Right lung (tissue), 10 donors: ENCODE data around the gene CTNND2. TPM values are rescaled to one million over a fixed set of nuclear protein-coding genes. Genes with fewer than 3 reads are reported as not detected.
A peak's percentile ranks its signal among the peaks of the same experiment; 100 is the strongest.

Experiments
- DNase-seq, 2 donors: peaks; one replicate each; pipeline ENCODE4 v3.0.0-alpha.2; 2013
- long read RNA-seq, 8 donors: transcript quantifications; one replicate each; lab custom pipeline, GENCODE V29; 2026
- polyA plus RNA-seq, 5 donors: library from polyadenylated mRNA; unstranded; fragments of 120-200 nt; gene quantifications; one replicate each; pipeline versions ENCODE4 v1.2.1 to v1.2.3, GENCODE V29; 2013; ENCODE audit warnings: inconsistent platforms in 1 of 5, low replicate concordance in 1 of 5; ENCODE audit not compliant: insufficient read length in 5 of 5, insufficient read depth in 1 of 5

Gene CTNND2, protein sequence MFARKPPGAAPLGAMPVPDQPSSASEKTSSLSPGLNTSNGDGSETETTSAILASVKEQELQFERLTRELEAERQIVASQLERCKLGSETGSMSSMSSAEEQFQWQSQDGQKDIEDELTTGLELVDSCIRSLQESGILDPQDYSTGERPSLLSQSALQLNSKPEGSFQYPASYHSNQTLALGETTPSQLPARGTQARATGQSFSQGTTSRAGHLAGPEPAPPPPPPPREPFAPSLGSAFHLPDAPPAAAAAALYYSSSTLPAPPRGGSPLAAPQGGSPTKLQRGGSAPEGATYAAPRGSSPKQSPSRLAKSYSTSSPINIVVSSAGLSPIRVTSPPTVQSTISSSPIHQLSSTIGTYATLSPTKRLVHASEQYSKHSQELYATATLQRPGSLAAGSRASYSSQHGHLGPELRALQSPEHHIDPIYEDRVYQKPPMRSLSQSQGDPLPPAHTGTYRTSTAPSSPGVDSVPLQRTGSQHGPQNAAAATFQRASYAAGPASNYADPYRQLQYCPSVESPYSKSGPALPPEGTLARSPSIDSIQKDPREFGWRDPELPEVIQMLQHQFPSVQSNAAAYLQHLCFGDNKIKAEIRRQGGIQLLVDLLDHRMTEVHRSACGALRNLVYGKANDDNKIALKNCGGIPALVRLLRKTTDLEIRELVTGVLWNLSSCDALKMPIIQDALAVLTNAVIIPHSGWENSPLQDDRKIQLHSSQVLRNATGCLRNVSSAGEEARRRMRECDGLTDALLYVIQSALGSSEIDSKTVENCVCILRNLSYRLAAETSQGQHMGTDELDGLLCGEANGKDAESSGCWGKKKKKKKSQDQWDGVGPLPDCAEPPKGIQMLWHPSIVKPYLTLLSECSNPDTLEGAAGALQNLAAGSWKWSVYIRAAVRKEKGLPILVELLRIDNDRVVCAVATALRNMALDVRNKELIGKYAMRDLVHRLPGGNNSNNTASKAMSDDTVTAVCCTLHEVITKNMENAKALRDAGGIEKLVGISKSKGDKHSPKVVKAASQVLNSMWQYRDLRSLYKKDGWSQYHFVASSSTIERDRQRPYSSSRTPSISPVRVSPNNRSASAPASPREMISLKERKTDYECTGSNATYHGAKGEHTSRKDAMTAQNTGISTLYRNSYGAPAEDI (N-terminal part only)
- 1 to 10 TPM; 1.7 to 3.6 (median 1.9) TPM for polyA plus RNA-seq
- long read RNA-seq, donor 1, result 0 reads
- long read RNA-seq, donor 2, result 0 reads
- long read RNA-seq, donor 3, result 0 reads
- long read RNA-seq, donor 4, result 0 reads
- long read RNA-seq, donor 5, result 0 reads
- long read RNA-seq, donor 6, result 0 reads
- long read RNA-seq, donor 7, result 0 reads
- long read RNA-seq, donor 8, result 0 reads

DNA sequence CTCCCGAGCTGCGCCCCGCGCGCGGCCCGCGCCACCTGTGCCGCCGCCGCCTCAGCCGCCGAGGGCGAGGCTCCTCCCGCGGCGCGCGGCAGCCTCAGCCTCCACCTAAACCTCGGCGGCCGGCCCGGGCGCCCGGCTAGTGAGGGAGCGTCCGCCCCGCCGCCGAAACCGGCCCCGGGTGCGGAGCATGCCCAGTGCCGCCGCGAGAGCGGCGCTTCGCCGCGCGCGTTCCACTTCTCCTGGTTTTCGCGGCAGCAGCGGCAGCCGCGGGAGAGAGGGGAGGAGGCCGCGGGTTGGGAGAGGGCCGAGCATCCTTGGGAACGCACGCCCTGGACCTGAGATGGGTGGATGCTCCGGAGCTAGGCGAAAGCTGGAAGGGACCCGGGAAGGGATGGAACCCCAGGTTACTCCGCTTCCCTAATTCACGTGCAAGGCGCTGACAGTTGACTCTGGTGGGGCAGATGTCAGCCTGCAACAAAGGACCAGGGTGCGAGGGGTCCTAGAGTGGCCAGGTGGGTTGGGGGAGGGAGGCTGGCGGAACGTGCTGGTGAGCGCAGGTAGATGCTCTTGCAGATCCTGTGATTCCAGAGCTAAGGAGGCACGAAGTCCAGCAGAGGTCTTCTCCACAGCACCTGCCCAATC, at the start of gene CTNND2:
CTNND2 (minus strand) TSS at position 182 of the 642 bp plus-strand sequence. CDS start 593 bp downstream, outside the sequence.
- peak; percentile 23 to 34 for DNase-seq

DNA sequence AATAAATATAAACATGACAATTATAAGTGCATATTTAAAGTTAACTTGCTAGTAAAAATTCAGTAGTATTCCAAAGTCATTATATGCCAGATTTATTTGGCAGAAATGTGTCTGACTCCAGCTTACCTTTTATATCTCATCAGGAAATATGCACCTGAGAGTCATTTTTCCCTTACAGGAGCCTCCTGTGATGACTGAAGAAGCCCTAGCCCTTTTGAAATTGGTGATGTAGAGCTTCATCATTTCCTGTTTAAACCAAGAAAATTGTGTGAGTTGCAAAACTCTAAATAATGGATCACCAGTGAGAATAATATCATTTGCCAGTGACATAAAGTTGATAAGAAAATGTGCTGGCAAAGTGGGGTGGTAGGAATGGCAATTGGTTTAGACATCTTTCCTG, 42.1 kb upstream of the CTNND2 start:
- DNase-seq, result no peak

DNA sequence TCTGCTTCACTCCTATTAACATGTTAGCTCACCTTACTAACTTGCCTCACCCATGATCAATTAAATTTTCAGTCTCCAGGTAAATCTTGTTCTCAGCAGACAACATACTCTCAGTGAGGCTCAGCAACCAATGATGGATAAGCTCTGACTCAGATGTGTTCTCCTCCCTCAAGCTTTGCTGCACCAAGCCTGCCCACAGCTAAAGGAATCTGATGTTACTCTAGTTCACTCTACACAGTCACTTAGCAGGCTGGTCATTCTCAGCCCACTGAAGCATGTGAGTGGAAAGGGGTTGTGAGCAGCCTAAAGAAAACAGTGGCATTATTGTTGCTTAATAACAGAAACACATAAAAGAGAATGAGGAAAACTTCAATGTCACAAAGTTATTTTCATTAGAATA, 37.3 kb upstream of the CTNND2 start:
- no peak for DNase-seq

DNA sequence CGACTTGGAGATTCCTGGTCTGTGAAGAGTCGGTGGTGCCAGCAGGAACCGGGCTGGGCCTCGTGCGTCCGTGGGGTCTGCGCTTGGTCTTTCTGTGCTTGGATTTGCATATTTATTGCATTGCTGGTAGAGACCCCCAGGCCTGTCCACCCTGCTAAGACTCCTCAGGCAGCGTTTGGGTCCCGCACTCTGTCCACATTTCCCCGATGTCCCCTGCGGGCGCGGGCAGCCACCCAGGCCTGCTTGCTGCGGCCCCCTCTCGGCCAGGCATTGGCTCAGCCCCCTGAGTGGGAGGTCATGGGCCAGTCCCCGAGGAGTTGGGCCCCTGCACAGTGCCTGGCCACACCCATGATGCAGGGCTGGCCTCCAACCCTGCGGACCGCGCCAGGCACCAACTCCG, 27.4 kb upstream of the CTNND2 start:
- no peak for DNase-seq

DNA sequence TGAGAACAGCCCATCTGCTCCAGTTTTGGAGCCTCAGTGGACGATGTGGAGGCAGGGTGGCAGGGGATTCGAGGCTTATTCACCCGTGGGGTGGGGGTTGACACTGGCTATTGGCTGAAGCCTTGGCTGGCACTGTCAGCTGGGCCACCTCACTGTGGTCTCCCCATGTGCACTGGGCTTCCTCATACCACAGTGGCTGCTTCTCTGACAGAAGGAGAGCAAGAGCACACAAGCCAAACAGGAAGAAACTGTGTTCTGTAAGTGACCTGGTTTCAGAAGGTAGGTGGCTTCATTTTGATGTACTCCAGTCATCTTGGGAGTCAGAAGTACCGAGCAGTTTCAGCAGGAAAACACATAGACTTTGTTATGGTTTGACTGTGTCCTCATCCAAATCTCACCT, 24.7 kb upstream of the CTNND2 start:
- DNase-seq, result no peak

DNA sequence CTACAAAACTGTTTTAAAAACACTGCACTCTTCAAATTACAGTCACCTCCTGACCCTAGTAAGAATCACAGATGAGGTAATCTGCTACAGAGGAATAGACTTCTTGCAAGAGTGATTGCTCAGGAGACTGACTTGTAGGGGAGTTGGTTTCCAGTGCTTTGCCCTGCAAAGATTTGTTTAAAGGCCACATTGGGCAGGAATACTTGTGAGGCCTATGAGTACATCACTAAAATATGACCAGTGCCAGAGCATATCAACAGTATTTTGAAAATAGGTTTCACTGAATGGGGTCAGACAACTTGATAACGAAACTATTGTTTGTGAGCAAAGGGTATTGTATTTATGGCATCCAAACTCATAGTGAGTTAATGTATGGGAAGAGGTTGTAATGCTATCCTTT, 21.5 kb upstream of the CTNND2 start:
- no peak for DNase-seq

DNA sequence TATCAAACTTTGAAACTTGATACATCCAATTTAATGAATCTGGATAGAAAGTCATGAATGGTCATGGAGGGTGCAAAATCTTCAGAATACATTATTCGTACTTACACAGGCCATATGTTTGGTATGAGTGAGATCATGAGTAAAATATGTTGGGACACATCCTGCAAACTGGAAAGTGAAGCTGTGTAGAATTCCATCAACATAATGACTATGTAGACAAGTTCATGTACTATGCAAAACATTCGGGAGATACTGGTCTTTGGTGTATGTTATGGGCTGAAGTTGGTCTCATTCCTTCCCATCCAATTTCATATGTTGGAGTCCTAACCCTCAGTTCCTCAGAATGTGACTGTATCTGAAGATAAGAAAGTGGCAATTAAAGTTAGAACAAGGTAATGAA, 18.1 kb upstream of the CTNND2 start:
- DNase-seq, result no peak

DNA sequence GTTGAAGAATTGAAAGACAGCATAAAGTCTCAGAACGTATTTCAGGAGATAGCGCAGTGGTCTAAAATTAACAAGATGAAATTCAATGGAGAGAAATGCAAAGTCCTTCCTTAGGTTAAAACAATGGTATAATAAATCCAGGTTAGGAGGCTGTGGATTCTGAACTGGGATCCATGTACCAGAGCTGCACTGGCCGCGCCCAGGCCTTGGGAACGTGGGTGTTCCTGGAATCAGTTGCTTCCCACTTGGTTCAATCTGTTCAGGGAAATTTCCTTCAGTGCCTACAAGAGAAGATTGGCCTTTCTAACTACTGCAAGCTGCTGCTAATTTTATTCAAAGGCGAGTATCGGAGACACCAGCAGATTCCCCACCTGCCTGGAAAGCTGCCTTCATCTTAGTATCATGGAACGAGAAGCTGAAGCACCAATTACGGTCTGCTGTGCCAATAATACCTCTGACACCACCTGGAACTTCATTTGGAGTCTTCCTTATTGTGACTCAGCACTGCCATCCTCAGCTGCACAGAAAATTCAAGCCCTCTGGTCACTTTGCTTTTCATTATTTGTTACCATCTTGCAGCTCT, 14.3 kb upstream of the CTNND2 start:
- no peak for DNase-seq

DNA sequence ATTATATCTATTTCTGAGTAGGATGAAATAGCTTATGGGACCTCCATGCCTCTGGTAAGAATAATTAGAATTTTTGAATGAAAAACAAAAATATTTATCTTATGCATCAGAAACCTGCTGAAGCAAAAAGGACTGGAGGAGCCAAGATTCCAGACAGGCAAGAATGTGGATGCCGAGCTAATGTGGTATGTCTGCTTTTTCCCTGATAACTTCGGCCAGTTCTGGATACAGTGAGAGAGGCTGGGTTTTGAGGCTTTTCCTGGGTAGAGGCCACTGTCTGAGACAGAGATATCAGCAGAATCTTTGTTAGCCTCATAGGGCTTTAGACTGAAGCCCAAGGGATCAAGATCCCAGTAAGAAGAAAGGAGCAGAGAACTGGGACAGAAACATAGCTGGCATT, 5.2 kb upstream of the CTNND2 start:
- DNase-seq, result no peak

DNA sequence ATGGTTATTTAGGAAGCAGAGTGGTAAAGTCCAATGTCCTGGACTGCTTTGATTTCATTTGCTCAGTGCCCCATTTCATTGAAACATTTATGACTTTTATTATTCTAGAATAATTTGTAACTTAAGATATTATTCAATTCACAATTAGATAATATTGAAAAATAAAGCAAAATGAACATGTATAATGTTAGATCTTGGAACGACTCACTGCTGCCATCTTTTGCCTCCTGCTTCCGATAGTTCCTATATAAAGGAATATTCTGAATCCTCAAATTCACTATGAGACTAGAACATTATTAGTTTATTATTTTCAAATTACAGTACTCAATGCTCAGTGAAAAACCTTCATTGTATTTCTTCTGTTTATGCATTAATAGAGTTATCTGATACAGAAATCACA, 2.3 kb upstream of the CTNND2 start:
- DNase-seq, result no peak

DNA sequence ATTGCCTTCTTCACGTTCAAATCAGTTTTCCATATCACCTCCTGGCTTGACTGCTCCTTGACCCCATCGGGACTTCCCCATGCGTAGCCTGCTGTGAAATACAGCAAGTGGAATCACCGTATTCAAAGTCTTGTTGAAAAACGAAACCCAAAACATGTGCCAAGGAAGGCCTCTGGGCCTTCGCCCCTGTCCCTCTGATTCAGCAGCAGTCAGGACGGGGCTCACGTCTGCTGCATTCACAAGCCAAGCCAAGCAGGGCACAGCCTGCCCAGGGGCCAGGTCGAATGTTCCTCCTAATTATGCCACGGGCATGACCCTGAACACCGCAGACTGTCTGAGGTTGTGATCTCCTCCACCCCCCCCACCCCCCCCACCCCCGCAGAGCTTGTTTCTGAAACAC, 960 bp upstream of the CTNND2 start:
- DNase-seq, result no peak

DNA sequence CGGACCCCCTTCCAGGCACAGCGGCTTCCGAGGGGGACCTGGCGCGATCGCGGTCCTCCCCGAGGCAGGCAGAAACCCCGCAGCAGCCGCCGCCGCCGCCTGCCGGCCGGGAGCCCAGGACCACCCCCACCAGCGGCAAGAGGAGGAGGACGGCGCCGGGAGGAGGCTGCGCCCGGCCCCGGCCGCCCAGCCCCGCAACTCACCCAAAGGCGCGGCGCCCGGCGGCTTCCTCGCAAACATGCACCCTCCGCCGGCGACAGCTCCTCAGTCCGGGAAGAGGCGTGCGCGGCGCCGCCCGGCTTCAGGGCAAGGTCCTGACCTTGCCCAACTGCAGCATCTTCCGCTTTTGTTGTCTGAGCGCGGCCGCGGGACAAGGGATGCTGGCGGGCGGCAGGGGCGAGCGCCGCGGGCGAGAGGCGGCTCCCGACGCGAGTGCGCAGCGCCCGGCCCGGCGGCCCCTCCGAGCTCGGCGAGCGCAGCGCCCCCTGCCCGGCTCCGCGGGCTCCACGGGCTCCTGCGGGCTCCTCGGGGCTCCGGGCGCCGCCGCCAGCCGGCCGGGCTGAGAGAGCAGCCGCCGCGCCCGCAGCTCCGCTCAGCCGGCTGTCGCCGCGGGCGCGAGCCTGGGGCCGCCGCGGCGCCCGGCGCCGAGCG, 507 bp downstream of the CTNND2 start:
- DNase-seq, result peak in 1 of 2 donors; percentile 9

DNA sequence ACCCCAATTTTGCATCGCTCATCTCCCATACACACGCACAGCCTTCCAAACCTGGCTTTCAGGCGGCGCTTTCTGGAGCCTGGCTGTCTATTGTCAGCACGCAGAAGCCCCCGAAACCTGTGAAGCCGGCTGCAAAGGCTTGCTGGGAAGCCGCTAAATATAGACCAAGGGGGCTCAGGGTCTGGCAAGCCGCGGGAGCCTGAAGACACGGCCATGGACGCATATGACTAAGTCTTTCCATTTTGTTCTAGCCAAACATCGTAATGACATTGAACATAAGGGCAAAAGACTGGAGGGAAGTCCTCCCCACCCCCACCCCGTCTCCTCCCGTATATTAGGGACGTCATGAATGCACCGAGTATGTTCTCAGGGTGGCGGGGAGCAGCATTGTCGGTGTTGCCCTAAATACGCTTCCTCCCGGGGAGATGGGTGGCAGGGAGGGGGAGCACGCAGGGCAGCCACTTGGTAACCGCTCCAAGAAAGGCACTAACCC, 1.1 kb downstream of the CTNND2 start:
- DNase-seq, result peak in 1 of 2 donors; percentile 0

DNA sequence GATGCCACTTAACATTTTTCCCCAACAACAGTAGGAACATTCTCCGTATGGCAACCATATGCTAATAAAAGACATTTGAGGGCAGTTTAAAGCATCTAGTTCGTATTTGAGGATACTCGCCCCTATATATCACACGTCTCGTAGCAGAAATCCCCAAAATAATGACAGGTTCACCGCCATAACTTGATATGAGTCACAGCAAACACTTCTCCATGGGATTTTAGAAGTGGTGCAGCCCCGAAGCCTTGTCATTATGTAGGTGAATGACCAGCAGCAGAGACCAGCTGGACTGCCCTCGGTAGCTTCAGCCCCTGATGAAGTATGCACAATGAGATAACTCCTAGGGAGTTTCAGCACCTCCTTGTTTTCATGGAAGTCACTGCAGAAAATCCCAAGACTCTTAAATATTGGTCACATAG, 2.0 kb downstream of the CTNND2 start:
- DNase-seq, result no peak

DNA sequence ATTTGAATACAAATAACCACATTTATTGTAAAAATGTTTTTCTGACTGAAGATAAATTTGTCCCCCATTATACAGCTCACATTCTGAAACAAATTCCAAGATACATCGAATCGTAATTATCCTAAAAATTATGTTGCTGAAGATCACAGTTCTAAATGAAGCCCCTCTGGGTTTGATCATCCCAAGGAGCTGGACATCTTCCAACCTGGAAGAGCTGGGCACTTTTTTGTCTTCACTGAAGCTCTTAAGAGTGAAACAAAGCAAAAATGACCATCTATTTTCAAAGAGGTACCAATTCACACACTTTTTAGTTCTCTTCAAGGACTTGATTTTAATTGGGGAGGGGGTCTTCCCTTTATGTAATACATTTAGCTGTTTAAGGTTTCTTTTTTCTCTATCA, 5.5 kb downstream of the CTNND2 start:
- no peak for DNase-seq

DNA sequence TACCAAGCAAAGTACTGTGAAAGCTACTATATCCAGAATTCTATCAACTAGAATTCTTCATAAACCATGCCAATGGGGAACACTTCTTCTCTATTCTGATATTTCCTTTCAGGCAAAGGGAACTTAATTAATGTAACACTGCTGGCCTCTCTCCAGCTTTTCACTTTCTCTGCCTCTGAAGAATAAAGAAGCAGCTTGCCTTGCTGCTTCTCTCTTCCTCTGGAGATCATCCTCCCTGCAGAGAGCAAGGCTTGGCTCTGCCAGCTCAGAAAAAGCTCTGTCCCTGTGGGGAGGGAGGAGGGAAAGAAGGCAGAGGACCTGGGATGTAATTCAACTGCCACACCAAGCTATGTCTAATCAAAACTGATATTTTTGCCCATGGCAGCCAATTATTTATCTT, 6.5 kb downstream of the CTNND2 start:
- DNase-seq, result no peak

DNA sequence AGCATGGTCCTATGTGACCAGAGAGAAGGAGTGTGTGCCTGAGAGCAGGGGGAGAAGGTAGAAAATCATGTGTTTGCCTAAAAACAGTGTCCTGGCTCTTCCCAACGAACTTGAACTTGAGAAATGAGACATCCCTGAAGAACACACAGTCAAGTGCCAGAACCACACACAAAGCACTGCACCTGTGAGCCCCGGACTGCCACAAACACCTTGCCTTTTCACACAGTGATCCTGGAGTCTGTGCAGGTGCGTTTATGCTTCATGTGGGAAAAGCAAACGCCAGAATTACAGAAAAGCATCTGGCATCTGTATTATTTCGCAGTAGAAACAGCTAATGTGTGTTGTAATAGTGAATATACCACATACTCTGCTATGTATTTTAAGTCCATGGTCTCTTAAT, 9.3 kb downstream of the CTNND2 start:
- no peak for DNase-seq

DNA sequence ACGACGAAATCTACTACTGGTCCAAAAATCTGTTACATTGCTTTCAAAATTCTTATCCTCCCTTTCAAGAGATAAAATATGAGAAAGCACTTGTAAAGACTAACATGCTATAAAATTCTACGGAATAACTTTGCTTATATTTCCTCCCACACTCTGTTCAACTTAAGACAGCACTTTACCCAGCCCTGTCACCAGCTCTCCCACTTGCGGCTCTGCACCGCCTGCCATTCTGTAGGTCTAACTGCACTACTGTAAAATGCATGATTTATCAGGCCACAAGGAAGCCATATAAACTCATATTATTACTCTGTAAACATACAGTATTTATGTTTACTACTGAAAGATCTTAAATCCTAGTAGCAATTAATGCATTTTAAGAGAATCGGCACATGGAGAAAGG, 11.4 kb downstream of the CTNND2 start:
- no peak for DNase-seq

DNA sequence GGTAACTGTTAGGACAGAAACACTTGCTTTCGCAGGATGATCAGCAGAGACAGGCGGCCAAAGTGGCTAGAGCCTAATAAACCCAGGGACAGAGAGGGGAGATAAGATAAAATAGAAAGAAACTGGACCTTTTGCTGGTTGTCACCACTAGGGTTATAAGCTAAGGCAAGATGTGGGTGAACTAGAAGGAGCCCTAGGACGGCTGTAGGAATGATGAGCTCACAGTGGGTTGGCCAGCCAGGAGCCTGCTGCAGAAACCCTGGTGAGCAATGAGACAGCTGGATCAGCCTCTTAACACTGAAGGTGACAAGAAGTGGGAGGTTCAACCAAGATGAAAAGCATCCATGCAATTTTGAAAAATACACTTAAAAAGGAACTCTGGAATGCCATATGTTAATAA, 13.5 kb downstream of the CTNND2 start:
- DNase-seq, result no peak

DNA sequence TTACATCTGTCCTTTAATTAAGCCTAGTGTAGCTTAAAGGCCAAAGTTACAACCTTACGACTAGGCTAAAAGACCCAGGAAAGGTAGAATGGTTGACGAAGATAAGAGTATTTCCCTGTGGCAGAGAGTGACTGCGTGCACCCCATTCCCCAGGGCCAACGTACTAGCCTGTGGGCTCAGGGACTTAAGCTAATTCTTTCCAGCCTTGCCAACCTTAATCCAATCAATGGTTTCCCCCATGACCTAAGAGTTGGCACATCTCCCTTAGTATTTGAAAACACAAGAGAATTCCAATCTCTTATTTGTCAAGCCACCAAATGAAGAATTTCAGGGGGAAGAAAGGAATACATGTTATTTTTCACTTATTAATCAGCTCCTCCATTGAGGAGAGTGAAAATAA, 16.0 kb downstream of the CTNND2 start:
- DNase-seq, result no peak
